ENCODE measurements around the gene EPHA7. TPM values are rescaled to one million over a fixed set of nuclear protein-coding genes. Genes with fewer than 3 reads are reported as not detected.

The EPHA7 gene
- total RNA-seq, 1 experiment from 2014 or later, result 10.7 TPM

GRCh38 chr6:93453956-93454355 lies 34.6 kb upstream of the EPHA7 start:
- Histone ChIP-seq H3K27me3 (replicated peaks; ENCODE audit: insufficient read depth, low read depth, low read length, poor library complexity) (no peaks in the 10 kb centered on the region), H3K4me1 (ENCODE audit: insufficient read depth, low read length, poor library complexity, severe bottlenecking) (peaks cover 7% of the 10 kb centered on the region), H3K4me3 (ENCODE audit: low read depth, low read length, poor library complexity, severe bottlenecking) (no peak overlapping the region), H3K36me3 (ENCODE audit: insufficient read depth, low read length, poor library complexity, severe bottlenecking) (no peaks in the 10 kb centered on the region), H3K9me3 (ENCODE audit: low read depth, low read length, poor library complexity, severe bottlenecking) (no peaks in the 10 kb centered on the region), H3K27ac (ENCODE audit: low read depth, low read length, poor library complexity, severe bottlenecking) (no peak overlapping the region)
- no peak for TF ChIP-seq EZH2 (IDR thresholded peaks at IDR 0.05; ENCODE audit: borderline replicate concordance, low read depth, low read length, poor library complexity, severe bottlenecking)
- TF ChIP-seq, protein P1, sequence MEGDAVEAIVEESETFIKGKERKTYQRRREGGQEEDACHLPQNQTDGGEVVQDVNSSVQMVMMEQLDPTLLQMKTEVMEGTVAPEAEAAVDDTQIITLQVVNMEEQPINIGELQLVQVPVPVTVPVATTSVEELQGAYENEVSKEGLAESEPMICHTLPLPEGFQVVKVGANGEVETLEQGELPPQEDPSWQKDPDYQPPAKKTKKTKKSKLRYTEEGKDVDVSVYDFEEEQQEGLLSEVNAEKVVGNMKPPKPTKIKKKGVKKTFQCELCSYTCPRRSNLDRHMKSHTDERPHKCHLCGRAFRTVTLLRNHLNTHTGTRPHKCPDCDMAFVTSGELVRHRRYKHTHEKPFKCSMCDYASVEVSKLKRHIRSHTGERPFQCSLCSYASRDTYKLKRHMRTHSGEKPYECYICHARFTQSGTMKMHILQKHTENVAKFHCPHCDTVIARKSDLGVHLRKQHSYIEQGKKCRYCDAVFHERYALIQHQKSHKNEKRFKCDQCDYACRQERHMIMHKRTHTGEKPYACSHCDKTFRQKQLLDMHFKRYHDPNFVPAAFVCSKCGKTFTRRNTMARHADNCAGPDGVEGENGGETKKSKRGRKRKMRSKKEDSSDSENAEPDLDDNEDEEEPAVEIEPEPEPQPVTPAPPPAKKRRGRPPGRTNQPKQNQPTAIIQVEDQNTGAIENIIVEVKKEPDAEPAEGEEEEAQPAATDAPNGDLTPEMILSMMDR (conservative IDR thresholded peaks at IDR 0.05; ENCODE audit: low read depth, low read length), result no peak
- intact Hi-C loops (cut with micrococcal nuclease; ENCODE audit: unreplicated experiment), result no loop called here
- ChIA-PET CTCF (no interaction called here), POLR2A (ENCODE audit: low non-redundant PET) (interaction anchor here (0.7 kb wide), 1 partner anchor 34 kb away, joined by 3 read pairs; the partner anchor contains the start of gene EPHA7)
- no peak for DNase-seq (ENCODE audit: low spot score)
- BruUV-seq (replicated peaks), result no TSS peak

DNA sequence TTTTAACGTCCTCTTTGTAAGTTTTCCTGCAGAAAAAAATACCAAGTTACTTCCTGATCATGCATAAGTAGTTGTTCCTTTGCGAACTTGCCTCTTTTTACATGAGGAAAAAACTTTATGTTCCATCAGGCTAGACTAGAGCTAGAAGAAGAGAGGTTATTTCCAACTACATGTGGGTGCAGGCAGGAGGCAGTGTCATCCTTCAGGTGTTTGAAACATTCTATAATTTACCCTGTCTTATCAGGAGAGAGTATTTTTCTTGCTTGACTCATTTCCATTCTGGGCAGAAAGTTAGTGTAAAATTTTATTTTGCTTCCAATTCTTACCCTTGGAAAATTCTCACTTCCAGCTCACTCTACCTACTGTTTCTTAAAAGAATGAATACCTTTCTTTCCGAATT lies 28.5 kb upstream of the EPHA7 start:
- TF ChIP-seq, protein P1 (conservative IDR thresholded peaks at IDR 0.05; ENCODE audit: low read depth, low read length), result peak; percentile 19; the same call in 1 of the 2 replicates
- no peak for TF ChIP-seq EZH2 (IDR thresholded peaks at IDR 0.05; ENCODE audit: borderline replicate concordance, low read depth, low read length, poor library complexity, severe bottlenecking)
- Histone ChIP-seq H3K27ac (ENCODE audit: low read depth, low read length, poor library complexity, severe bottlenecking) (no peak overlapping the region), H3K4me1 (ENCODE audit: insufficient read depth, low read length, poor library complexity, severe bottlenecking) (peaks cover 7% of the 10 kb centered on the region), H3K36me3 (ENCODE audit: insufficient read depth, low read length, poor library complexity, severe bottlenecking) (no peaks in the 10 kb centered on the region), H3K27me3 (replicated peaks; ENCODE audit: insufficient read depth, low read depth, low read length, poor library complexity) (no peaks in the 10 kb centered on the region), H3K9me3 (ENCODE audit: low read depth, low read length, poor library complexity, severe bottlenecking) (no peaks in the 10 kb centered on the region), H3K4me3 (ENCODE audit: low read depth, low read length, poor library complexity, severe bottlenecking) (no peak overlapping the region)
- intact Hi-C loops (cut with micrococcal nuclease; ENCODE audit: unreplicated experiment), result no loop called here
- no TSS peak for BruUV-seq (replicated peaks)
- no peak for DNase-seq (ENCODE audit: low spot score)
- POLR2A ChIA-PET (ENCODE audit: low non-redundant PET), result no interaction called here
- CTCF ChIA-PET, result no interaction called here

DNA sequence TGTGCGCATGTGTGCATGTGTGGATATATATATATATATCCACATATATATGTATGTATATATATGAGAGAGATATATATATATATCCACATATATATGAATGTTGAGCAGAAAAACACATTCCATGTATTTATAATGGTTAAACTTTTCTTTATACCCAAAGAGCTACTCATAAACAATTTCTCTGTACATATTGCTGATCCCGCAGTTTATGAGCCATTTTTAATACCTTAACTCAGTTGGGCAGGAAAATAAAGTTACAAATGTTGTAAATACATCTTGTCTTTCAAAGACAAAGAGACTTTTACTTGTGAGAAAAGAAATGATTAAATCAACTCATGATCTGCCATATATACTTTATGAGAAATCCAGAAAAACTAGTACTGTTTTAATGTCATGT lies 18.1 kb upstream of the EPHA7 start:
- intact Hi-C loops (cut with micrococcal nuclease; ENCODE audit: unreplicated experiment), result no loop called here
- no peaks in the 10 kb centered on the region for H3K4me1 ChIP-seq (ENCODE audit: insufficient read depth, low read length, poor library complexity, severe bottlenecking)
- no peaks in the 10 kb centered on the region for H3K27me3 ChIP-seq (replicated peaks; ENCODE audit: insufficient read depth, low read depth, low read length, poor library complexity)
- H3K4me3 ChIP-seq (ENCODE audit: low read depth, low read length, poor library complexity, severe bottlenecking), result no peak overlapping the region
- TF ChIP-seq EZH2 (IDR thresholded peaks at IDR 0.05; ENCODE audit: borderline replicate concordance, low read depth, low read length, poor library complexity, severe bottlenecking), result no peak
- TF ChIP-seq, protein P1 (conservative IDR thresholded peaks at IDR 0.05; ENCODE audit: low read depth, low read length), result no peak
- no TSS peak for BruUV-seq (replicated peaks)
- no peaks in the 10 kb centered on the region for H3K36me3 ChIP-seq (ENCODE audit: insufficient read depth, low read length, poor library complexity, severe bottlenecking)
- no peak for DNase-seq (ENCODE audit: low spot score)
- H3K27ac ChIP-seq (ENCODE audit: low read depth, low read length, poor library complexity, severe bottlenecking), result no peak overlapping the region
- POLR2A ChIA-PET (ENCODE audit: low non-redundant PET), result no interaction called here
- CTCF ChIA-PET, result no interaction called here
- no peaks in the 10 kb centered on the region for H3K9me3 ChIP-seq (ENCODE audit: low read depth, low read length, poor library complexity, severe bottlenecking)

Measured in A673 (cell line).